SK-N-SH (cell line): ENCODE measurements around the gene SCAI. TPM values are rescaled to one million over a fixed set of nuclear protein-coding genes. Genes with fewer than 3 reads are reported as not detected.

ENCODE experiments used
- CTCF ChIA-PET: fragments of 300-600, 350-600 bp; formaldehyde crosslinking; extraction: SDS; loops from one replicate; lab custom pipeline; 2021; lab: Yijun Ruan, JAX
- POLR2A ChIA-PET: fragments of 350-600 bp; sonication (Branson Sonifier 250); formaldehyde crosslinking; extraction: SDS; loops from one replicate; lab custom pipeline; 2020; ENCODE audit warnings: antibody characterized with exemption, inconsistent platforms; lab: Yijun Ruan, JAX
- DNase-seq: peaks from one replicate; pipeline ENCODE4 v3.0.0; 2012
- H2AFZ ChIP-seq: fragments of 200-600 bp; sonication (generic); 2 replicates; pipeline ENCODE4 v1.8.1; 2016; ENCODE audit warnings: antibody characterized with exemption, mild to moderate bottlenecking, low read depth
- H3F3A ChIP-seq: fragments of 200-600 bp; sonication (generic); replicated peaks from 2 replicates; pipeline ENCODE3; 2016; ENCODE audit warnings: antibody characterized with exemption, mild to moderate bottlenecking; ENCODE audit not compliant: insufficient read depth
- H3K27ac ChIP-seq, 2 experiments: fragments of 200-500 bp in 1 of 2; fragments of 200-600 bp in 1 of 2; sonication (Bioruptor generic) in 1 of 2; sonication (generic), shearing (Covaris generic) in 1 of 2; 2 replicates each; pipeline versions ENCODE4 v1.5.1 to v1.6.1; 2014 to 2016; ENCODE audit warnings: low read depth in 2 of 2, inconsistent platforms in 1 of 2, low read length in 1 of 2, mild to moderate bottlenecking in 1 of 2, mixed read lengths in 1 of 2
- H3K27me3 ChIP-seq: fragments of 200-600 bp; sonication (generic), shearing (Covaris generic); 2 replicates; pipeline ENCODE4 v1.6.1; 2016; ENCODE audit warnings: mixed run types; ENCODE audit not compliant: insufficient read depth
- H3K36me3 ChIP-seq, 2 experiments: fragments of 200-500 bp in 1 of 2; fragments of 200-600 bp in 1 of 2; sonication (Bioruptor generic) in 1 of 2; sonication (generic) in 1 of 2; replicated peaks in 1 of 2; 2 replicates each; pipeline versions ENCODE3 to v1.5.1; 2014 to 2016; ENCODE audit warnings: low read length in 1 of 2, mild to moderate bottlenecking in 1 of 2; ENCODE audit not compliant: insufficient read depth in 2 of 2, control insufficient read depth in 1 of 2
- H3K4me1 ChIP-seq, 2 experiments: fragments of 200-500 bp in 1 of 2; fragments of 200-600 bp in 1 of 2; sonication (Bioruptor generic) in 1 of 2; sonication (generic), shearing (Covaris generic) in 1 of 2; 2 replicates each; pipeline versions ENCODE4 v1.5.1 to v1.6.1; 2014 to 2016; ENCODE audit warnings: low read depth in 1 of 2, low read length in 1 of 2, mixed run types in 1 of 2; ENCODE audit not compliant: insufficient read depth in 2 of 2, control insufficient read depth in 1 of 2
- H3K4me2 ChIP-seq: fragments of 200-600 bp; sonication (generic), shearing (Covaris generic); 2 replicates; pipeline ENCODE4 v1.6.1; 2017; ENCODE audit warnings: mixed run types
- H3K4me3 ChIP-seq, 2 experiments: fragments of 200-500 bp in 1 of 2; fragments of 200-600 bp in 1 of 2; sonication (Bioruptor generic) in 1 of 2; sonication (generic), shearing (Covaris generic) in 1 of 2; 2 replicates each; pipeline versions ENCODE4 v1.5.1 to v1.8.1; 2014 to 2016; ENCODE audit warnings: low read depth in 2 of 2, inconsistent platforms in 1 of 2, low read length in 1 of 2, mild to moderate bottlenecking in 1 of 2, mixed read lengths in 1 of 2, moderate library complexity in 1 of 2
- H3K79me2 ChIP-seq: fragments of 200-600 bp; sonication (generic); 2 replicates; pipeline ENCODE4 v1.8.1; 2017; ENCODE audit warnings: mild to moderate bottlenecking; ENCODE audit not compliant: insufficient read depth
- H3K9ac ChIP-seq: fragments of 200-600 bp; sonication (generic); 2 replicates; pipeline ENCODE4 v1.6.1; 2017; ENCODE audit warnings: mixed run types
- H3K9me2 ChIP-seq: fragments of 200-600 bp; sonication (generic); 2 replicates; pipeline ENCODE4 v1.6.1; 2017; ENCODE audit warnings: mixed run types
- H3K9me3 ChIP-seq: fragments of 200-600 bp; sonication (generic); 2 replicates; pipeline ENCODE4 v1.6.1; 2017; ENCODE audit warnings: mixed run types, mild to moderate bottlenecking, moderate library complexity
- H4K20me1 ChIP-seq: fragments of 200-600 bp; sonication (generic); 2 replicates; pipeline ENCODE4 v1.6.1; 2017; ENCODE audit warnings: mild to moderate bottlenecking, mixed run types; ENCODE audit not compliant: insufficient read depth
- GABPA ChIP-seq: IDR thresholded peaks from 2 replicates; pipeline ENCODE4 v1.4.0; 2012; ENCODE audit warnings: low read depth, mild to moderate bottlenecking
- NRF1 ChIP-seq: IDR thresholded peaks from 2 replicates; pipeline ENCODE4 v1.6.1; 2012; ENCODE audit warnings: low read depth, mild to moderate bottlenecking, low read length
- RCOR1 ChIP-seq: fragments of 150-350 bp; IDR thresholded peaks from 2 replicates; pipeline ENCODE4 v1.6.1; 2017; ENCODE audit warnings: antibody characterized with exemption, low read length
- TAF1 ChIP-seq: IDR thresholded peaks from 2 replicates; pipeline ENCODE4 v1.6.1; 2012; ENCODE audit warnings: low read depth, mild to moderate bottlenecking, low read length, moderate library complexity, borderline replicate concordance
- TCF12 ChIP-seq: IDR thresholded peaks from 2 replicates; pipeline ENCODE4 v1.4.0; 2012
- TEAD4 ChIP-seq: IDR thresholded peaks from 2 replicates; pipeline ENCODE4 v1.4.0; 2012; ENCODE audit warnings: mild to moderate bottlenecking, borderline replicate concordance; ENCODE audit not compliant: insufficient read depth
- WGBS: methylation state at CpG from one replicate; pipeline ENCODE4 v1.1.6; 2017; ENCODE audit warnings: low lambda C conversion rate; 5-methylcytosine and 5-hydroxymethylcytosine counted together
- polyA plus RNA-seq, 3 experiments: library from polyadenylated mRNA; depleted of rRNA; stranded (reverse); fragments of >200 nt; gene quantifications; 2 replicates each; pipeline ENCODE4 v1.2.3, GENCODE V29; 2012
- TF ChIP-seq, protein P1 (sequence below): IDR thresholded peaks from 2 replicates; pipeline ENCODE4 v1.6.1; 2012; ENCODE audit warnings: mild to moderate bottlenecking, low read depth, low read length, moderate library complexity
- TF ChIP-seq, protein P2 (sequence below): fragments of 150-350 bp; IDR thresholded peaks from 2 replicates; pipeline ENCODE4 v1.6.1; 2016; ENCODE audit warnings: mild to moderate bottlenecking, low read depth, low read length
- TF ChIP-seq, protein P3 (sequence below): fragments of 200-600 bp; sonication (generic); IDR thresholded peaks from 2 replicates; pipeline ENCODE4 v1.6.1; 2017; ENCODE audit warnings: antibody characterized with exemption, mild to moderate bottlenecking, moderate library complexity
- TF ChIP-seq, protein P4 (sequence below): IDR thresholded peaks from 2 replicates; pipeline ENCODE4 v1.4.0; 2012; ENCODE audit warnings: low read depth, borderline replicate concordance

Gene SCAI
- polyA plus RNA-seq, 1 of the 3 experiments (the other 2 are of a cell fraction), result 0.85 TPM

DNA sequence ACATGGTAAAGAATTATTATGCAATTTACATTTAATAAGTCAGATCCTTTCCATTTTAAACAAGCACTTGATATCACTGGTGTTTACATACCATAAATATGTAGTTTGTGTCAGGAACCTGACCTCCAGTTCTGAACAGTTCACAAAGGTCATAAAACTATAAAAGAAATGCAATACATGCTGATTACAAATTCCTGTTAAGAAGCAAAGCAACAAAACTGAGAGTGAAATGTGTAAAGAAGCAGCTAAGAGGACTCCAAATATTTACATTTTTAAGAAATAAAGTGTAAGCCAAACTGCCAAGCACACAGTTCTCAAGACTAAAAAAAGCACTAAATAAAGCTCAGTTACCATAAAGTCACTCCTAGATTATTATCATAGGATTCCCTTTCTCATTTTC, 17.4 kb upstream of the SCAI start (continued):
- TF ChIP-seq, protein P1, sequence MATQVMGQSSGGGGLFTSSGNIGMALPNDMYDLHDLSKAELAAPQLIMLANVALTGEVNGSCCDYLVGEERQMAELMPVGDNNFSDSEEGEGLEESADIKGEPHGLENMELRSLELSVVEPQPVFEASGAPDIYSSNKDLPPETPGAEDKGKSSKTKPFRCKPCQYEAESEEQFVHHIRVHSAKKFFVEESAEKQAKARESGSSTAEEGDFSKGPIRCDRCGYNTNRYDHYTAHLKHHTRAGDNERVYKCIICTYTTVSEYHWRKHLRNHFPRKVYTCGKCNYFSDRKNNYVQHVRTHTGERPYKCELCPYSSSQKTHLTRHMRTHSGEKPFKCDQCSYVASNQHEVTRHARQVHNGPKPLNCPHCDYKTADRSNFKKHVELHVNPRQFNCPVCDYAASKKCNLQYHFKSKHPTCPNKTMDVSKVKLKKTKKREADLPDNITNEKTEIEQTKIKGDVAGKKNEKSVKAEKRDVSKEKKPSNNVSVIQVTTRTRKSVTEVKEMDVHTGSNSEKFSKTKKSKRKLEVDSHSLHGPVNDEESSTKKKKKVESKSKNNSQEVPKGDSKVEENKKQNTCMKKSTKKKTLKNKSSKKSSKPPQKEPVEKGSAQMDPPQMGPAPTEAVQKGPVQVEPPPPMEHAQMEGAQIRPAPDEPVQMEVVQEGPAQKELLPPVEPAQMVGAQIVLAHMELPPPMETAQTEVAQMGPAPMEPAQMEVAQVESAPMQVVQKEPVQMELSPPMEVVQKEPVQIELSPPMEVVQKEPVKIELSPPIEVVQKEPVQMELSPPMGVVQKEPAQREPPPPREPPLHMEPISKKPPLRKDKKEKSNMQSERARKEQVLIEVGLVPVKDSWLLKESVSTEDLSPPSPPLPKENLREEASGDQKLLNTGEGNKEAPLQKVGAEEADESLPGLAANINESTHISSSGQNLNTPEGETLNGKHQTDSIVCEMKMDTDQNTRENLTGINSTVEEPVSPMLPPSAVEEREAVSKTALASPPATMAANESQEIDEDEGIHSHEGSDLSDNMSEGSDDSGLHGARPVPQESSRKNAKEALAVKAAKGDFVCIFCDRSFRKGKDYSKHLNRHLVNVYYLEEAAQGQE, result no peak
- TF ChIP-seq TAF1 (no peak), GABPA (no peak), NRF1 (no peak)

DNA sequence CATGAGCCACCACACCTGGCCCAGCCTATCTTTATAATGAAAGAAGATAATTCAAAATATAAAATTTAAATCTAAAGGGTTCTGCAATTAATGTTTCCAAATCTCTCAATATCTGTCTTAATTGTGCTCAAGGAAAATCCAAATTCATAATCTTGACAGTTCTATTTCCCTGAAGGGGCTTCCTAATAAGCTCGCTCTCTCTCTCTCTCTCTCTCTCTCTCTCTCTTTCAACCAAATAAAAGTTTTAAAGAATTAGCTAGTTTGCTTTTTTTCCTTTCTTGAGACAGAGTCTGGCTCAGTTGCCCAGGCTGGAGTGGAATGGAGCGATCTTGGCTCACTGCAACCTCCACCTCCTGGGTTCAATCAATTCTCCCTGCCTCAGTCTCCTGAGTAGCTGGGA, 13.2 kb upstream of the SCAI start:
- H2AFZ ChIP-seq, result no peak overlapping the region
- POLR2A ChIA-PET, result no interaction called here
- no peak for DNase-seq
- H3K27ac ChIP-seq, result no peak overlapping the region
- no peaks in the 10 kb centered on the region for H3K9me3 ChIP-seq
- WGBS, result 98% methylated on average over 2 of the region's 2 CpGs
- H4K20me1 ChIP-seq, result no peaks in the 10 kb centered on the region; the same call in 1 of the 2 replicates
- CTCF ChIA-PET, result no interaction called here
- no peaks in the 10 kb centered on the region for H3K27me3 ChIP-seq
- H3K4me3 ChIP-seq, result no peak overlapping the region
- H3K79me2 ChIP-seq, result peaks cover 53% of the 10 kb centered on the region
- peaks cover 15% of the 10 kb centered on the region for H3F3A ChIP-seq
- H3K36me3 ChIP-seq, result peaks cover 24 to 55% of the 10 kb centered on the region in 2 experiments
- H3K4me1 ChIP-seq, result no peaks in the 10 kb centered on the region
- H3K9me2 ChIP-seq, result no peaks in the 10 kb centered on the region
- no peak overlapping the region for H3K4me2 ChIP-seq
- H3K9ac ChIP-seq, result no peak overlapping the region
- TF ChIP-seq, protein P2, sequence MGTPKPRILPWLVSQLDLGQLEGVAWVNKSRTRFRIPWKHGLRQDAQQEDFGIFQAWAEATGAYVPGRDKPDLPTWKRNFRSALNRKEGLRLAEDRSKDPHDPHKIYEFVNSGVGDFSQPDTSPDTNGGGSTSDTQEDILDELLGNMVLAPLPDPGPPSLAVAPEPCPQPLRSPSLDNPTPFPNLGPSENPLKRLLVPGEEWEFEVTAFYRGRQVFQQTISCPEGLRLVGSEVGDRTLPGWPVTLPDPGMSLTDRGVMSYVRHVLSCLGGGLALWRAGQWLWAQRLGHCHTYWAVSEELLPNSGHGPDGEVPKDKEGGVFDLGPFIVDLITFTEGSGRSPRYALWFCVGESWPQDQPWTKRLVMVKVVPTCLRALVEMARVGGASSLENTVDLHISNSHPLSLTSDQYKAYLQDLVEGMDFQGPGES, result no peak
- no peak for TF ChIP-seq TAF1
- no peak for TF ChIP-seq TCF12
- TF ChIP-seq, protein P3, sequence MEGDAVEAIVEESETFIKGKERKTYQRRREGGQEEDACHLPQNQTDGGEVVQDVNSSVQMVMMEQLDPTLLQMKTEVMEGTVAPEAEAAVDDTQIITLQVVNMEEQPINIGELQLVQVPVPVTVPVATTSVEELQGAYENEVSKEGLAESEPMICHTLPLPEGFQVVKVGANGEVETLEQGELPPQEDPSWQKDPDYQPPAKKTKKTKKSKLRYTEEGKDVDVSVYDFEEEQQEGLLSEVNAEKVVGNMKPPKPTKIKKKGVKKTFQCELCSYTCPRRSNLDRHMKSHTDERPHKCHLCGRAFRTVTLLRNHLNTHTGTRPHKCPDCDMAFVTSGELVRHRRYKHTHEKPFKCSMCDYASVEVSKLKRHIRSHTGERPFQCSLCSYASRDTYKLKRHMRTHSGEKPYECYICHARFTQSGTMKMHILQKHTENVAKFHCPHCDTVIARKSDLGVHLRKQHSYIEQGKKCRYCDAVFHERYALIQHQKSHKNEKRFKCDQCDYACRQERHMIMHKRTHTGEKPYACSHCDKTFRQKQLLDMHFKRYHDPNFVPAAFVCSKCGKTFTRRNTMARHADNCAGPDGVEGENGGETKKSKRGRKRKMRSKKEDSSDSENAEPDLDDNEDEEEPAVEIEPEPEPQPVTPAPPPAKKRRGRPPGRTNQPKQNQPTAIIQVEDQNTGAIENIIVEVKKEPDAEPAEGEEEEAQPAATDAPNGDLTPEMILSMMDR, result no peak
- TF ChIP-seq, protein P4, sequence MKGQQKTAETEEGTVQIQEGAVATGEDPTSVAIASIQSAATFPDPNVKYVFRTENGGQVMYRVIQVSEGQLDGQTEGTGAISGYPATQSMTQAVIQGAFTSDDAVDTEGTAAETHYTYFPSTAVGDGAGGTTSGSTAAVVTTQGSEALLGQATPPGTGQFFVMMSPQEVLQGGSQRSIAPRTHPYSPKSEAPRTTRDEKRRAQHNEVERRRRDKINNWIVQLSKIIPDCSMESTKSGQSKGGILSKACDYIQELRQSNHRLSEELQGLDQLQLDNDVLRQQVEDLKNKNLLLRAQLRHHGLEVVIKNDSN, result no peak
- no peak for TF ChIP-seq TEAD4
- no peak for TF ChIP-seq RCOR1
- TF ChIP-seq, all 33 proteins: peak for 0
